ES-I3 (cell line): Measurements from ENCODE around the gene BANK1.

Source experiments
- H3K36me3 ChIP-seq: 2 replicates; pipeline ENCODE4 v1.6.1; 2013; ENCODE audit warnings: mild to moderate bottlenecking, low read length, control low read depth, moderate library complexity; ENCODE audit not compliant: insufficient read depth
- H3K4me1 ChIP-seq: 2 replicates; pipeline ENCODE4 v1.6.1; 2013; ENCODE audit warnings: mild to moderate bottlenecking, control low read depth, low read length; ENCODE audit not compliant: insufficient read depth
- H3K9ac ChIP-seq: 2 replicates; pipeline ENCODE4 v1.6.1; 2013; ENCODE audit warnings: low read depth, mild to moderate bottlenecking, low read length, moderate library complexity
- H3K9me3 ChIP-seq: 2 replicates; pipeline ENCODE4 v1.6.1; 2013; ENCODE audit warnings: mild to moderate bottlenecking, low read length, moderate library complexity; ENCODE audit not compliant: control insufficient read depth, insufficient read depth

Gene BANK1

DNA sequence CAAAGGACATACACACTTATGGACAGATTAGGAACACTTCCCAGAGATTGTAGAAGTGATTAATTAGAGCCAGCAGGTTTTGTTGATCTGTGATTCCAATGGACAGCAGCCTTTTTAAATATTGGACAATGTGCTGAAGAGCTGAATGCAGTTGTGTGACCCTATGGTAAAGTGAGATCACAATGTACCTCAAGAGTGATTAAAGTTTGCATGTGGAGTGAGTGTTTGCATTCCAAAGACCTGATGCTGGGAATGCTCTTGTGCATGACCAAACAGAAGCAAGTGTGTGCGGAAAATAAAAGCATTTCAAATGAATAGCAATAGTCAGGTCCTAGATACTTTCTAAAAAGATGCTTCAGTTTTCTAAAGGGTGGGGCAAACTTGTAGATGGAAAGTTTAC, 154.1 kb downstream of the BANK1 start:
- Histone ChIP-seq H3K9me3 (no peaks in the 10 kb centered on the region), H3K9ac (no peak overlapping the region), H3K36me3 (no peaks in the 10 kb centered on the region), H3K4me1 (peaks cover 13% of the 10 kb centered on the region; the same call in 1 of the 2 replicates)

DNA sequence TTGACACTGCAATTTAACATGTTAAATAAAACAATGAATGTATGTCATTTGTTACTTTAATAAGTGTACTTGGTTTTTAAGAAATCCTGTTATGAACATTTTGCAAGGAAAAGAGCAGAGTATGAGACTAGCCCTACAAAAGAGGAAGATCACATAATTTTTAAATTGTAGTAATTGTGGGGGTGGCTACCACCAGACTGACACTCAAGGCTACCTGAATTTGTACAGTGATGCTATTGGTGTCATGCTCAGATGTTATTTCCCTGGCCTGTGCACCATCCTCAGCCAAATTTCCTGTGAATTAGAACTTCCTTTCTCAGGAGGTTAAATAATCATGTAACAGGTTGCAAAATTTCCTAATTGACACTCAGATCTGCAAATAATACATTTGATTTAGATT, 157.5 kb downstream of the BANK1 start:
- no peak overlapping the region for H3K9ac ChIP-seq
- no peaks in the 10 kb centered on the region for H3K36me3 ChIP-seq
- peaks cover 36% of the 10 kb centered on the region for H3K4me1 ChIP-seq
- H3K9me3 ChIP-seq = no peaks in the 10 kb centered on the region

DNA sequence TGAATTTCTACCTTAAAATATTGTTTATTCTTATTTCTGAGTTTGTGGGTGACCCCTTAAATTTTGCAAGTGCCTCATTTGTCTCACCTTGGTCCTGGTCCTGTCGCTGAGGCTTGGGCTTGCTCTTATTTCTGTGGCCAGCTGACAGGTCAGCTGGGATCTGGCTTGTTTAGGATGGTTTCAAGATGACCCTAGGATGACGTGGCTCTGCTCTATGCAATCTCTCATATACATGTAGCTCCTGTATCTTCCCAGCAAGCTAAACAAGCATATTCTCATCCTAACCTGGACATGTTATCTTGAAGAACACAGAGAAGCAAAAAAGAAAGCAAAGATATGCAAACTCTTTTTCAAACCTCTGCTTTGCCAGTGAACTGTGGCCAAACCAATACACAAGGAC, 158.4 kb downstream of the BANK1 start:
- Histone ChIP-seq H3K4me1 (peaks cover 43% of the 10 kb centered on the region), H3K9ac (no peak overlapping the region), H3K36me3 (no peaks in the 10 kb centered on the region), H3K9me3 (no peaks in the 10 kb centered on the region)

DNA sequence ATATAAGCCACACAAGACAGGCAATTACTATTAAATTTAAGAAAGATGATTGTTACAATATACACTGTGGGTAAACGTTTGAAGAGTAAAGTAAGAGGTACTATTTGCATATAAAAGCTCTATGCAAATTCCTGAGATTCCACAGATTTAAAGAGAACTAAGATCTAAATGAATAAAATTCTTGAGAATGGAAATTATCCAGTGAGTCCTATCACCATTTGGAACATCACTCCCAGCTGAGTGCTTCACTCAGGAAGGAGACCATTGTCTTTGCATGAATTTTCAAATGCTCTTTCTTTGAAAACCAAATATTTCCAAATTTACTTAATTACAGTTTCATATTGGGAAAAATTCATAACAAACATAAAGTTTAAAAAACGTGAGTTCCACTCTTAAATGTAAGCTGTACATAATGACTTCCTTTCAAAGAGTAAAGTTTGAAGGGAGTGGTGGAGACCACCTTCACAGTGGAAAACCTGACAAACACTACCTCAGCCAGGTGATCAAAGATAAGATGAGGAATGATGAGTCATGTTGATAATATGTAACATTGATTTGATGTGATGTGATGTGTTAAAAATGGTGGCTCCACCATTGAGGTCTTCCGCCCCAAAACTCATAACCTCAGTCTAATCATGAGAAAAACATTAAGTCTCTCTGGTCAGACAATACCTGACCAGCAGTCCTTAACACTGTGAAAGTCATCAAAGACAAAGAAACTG, 159.9 kb downstream of the BANK1 start:
- no peak overlapping the region for H3K9ac ChIP-seq
- no peaks in the 10 kb centered on the region for H3K36me3 ChIP-seq
- H3K4me1 ChIP-seq = peaks cover 52% of the 10 kb centered on the region
- H3K9me3 ChIP-seq = no peaks in the 10 kb centered on the region

DNA sequence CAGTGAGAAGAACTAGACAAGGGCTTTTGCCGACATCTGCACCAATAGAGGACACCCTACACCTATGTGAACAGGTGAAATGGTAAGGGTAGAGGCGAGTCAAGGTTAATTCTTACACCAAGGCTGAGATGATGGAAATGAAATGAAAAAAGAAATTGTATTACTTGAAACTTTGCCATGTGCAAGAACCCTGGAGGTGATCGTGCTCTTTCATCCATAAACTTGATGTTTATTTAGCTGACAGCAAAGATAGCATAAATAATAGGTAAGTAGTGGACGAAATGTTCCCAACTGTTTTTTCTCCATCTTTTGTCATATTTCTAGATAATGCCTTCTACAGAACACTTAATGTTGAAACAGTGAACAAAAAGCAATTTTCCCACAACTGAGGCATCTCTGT, 162.5 kb downstream of the BANK1 start:
- Histone ChIP-seq H3K9ac (no peak overlapping the region), H3K36me3 (no peaks in the 10 kb centered on the region), H3K9me3 (no peaks in the 10 kb centered on the region), H3K4me1 (peaks cover 52% of the 10 kb centered on the region)

- Histone ChIP-seq H3K9me3 (no peaks in the 10 kb centered on the region), H3K9ac (no peak overlapping the region), H3K36me3 (no peaks in the 10 kb centered on the region), H3K4me1 (peaks cover 51% of the 10 kb centered on the region)
These were observed 163.4 kb downstream of the BANK1 start for GRCh38 chr4:101953949-101954348.

DNA sequence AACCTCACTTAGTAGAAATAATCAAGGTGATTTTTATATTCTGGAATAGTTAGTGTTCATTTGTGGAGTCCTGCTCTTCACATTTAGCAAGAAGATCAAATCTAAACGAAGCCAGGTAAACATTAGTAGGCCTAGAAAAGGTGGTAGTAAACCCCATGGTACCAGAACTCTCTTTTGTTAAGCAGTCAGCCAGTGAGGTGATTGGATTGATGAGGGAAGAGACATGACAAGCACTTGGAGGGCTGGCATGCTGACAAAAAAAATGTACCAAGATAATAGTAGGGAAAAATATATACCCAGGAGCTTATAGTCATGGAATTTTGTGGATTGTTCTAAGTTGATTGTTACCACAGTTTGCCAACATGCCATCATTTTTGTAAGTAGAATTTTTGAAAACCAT, 163.8 kb downstream of the BANK1 start:
- Histone ChIP-seq H3K9me3 (no peaks in the 10 kb centered on the region), H3K9ac (no peak overlapping the region), H3K36me3 (no peaks in the 10 kb centered on the region), H3K4me1 (peaks cover 47% of the 10 kb centered on the region)

- Histone ChIP-seq H3K4me1 (peaks cover 40% of the 10 kb centered on the region), H3K9ac (no peak overlapping the region), H3K9me3 (no peaks in the 10 kb centered on the region), H3K36me3 (no peaks in the 10 kb centered on the region)
These were observed 164.6 kb downstream of the BANK1 start for GRCh38 chr4:101954975-101955678.

DNA sequence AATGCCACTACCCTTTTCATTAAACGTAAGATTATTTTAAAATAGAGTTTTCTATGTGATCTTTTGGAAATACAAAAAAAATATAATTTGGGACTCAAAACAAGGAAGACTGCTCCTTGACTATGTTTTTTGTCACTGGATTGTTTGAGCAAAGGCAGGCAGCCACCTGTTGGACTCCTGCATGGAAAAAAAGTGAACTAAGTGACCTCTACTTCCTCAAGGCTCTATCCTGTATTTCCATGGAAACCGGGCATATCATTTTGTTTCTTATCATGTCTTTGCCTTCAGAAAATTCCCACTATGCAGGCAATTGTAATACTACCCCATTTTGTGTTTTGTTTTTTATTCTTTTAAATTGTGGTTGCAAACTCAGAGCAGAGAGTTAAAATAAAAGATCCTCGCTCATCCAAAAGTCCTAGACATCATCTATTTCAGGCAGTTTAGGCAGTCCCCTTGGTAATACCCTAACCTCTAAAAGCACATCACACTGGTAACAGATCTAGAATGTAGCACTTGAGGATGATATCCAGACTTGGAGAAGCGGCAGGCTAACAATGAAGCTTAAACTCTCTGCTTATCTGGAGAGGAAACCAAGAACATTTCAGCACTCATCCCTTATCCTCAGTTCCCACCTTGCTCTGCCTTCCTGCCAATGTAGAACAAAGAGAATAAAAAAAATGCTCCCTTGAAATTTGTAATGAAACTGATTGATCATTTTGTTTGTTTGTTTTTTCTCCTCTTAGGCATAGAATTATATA, 165.7 kb downstream of the BANK1 start:
- no peak overlapping the region for H3K9ac ChIP-seq
- peaks cover 37% of the 10 kb centered on the region for H3K4me1 ChIP-seq
- H3K9me3 ChIP-seq = no peaks in the 10 kb centered on the region
- no peaks in the 10 kb centered on the region for H3K36me3 ChIP-seq

GRCh38 chr4:101958547-101958946, 168.0 kb downstream of the BANK1 start:
- Histone ChIP-seq H3K36me3 (no peaks in the 10 kb centered on the region), H3K4me1 (peaks cover 23% of the 10 kb centered on the region), H3K9ac (no peak overlapping the region), H3K9me3 (no peaks in the 10 kb centered on the region)

- Histone ChIP-seq H3K4me1 (peaks cover 7% of the 10 kb centered on the region; the same call in 1 of the 2 replicates), H3K36me3 (no peaks in the 10 kb centered on the region), H3K9ac (no peak overlapping the region), H3K9me3 (no peaks in the 10 kb centered on the region)
These were observed 169.9 kb downstream of the BANK1 start for GRCh38 chr4:101960431-101960830.

- Histone ChIP-seq H3K9ac (no peak overlapping the region), H3K4me1 (peaks cover 7% of the 10 kb centered on the region; the same call in 1 of the 2 replicates), H3K36me3 (no peaks in the 10 kb centered on the region), H3K9me3 (no peaks in the 10 kb centered on the region)
These were observed 170.6 kb downstream of the BANK1 start for GRCh38 chr4:101961144-101961543.

- no peaks in the 10 kb centered on the region for H3K9me3 ChIP-seq
- no peaks in the 10 kb centered on the region for H3K36me3 ChIP-seq
- 0 out of 2 replicates have a peak, but pooled peaks cover 3% of the 10 kb centered on the region for H3K4me1 ChIP-seq
- no peak overlapping the region for H3K9ac ChIP-seq
These were observed 177.3 kb downstream of the BANK1 start for GRCh38 chr4:101967697-101968346.

DNA sequence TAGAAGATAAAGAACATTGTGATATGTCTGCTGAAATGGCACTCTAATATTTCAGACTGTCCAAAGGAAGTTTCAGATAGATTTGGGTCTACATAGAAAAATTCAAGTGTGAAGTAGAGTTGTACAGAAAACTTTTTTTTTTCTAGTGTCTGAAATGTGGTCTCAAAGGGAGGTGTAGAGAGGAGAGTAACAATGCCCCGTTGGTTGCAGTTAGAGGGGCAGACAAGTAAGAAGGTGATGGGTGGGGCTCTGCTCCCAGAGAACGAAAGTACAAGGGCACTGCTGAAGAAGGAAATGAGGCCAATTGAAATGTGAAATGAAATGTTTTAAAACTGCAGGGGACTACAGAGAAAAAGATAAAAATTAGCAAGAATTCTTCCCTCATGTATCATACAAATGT, 177.8 kb downstream of the BANK1 start:
- 0 out of 2 replicates have a peak, but pooled peaks cover 3% of the 10 kb centered on the region for H3K4me1 ChIP-seq
- H3K9ac ChIP-seq = no peak overlapping the region
- no peaks in the 10 kb centered on the region for H3K36me3 ChIP-seq
- no peaks in the 10 kb centered on the region for H3K9me3 ChIP-seq
